MG63 (cell line): Measurements from ENCODE around the gene SEC16B. TPM values are rescaled to one million over a fixed set of nuclear protein-coding genes. Genes with fewer than 3 reads are reported as not detected.

Experiments used
- DNase-seq: peaks from one replicate; pipeline ENCODE4 v3.0.0-alpha.2; 2020
- H3K27me3 ChIP-seq: fragments of 250-450 bp; sonication (Bioruptor Pico); 2 replicates; pipeline ENCODE4 v1.5.1; 2020; ENCODE audit warnings: mild to moderate bottlenecking, moderate library complexity
- H3K36me3 ChIP-seq: fragments of 250-450 bp; sonication (Bioruptor Pico); 2 replicates; pipeline ENCODE4 v1.5.1; 2020; ENCODE audit warnings: mild to moderate bottlenecking, moderate library complexity
- H3K4me3 ChIP-seq: fragments of 250-450 bp; sonication (Bioruptor Pico); 2 replicates; pipeline ENCODE4 v1.5.1; 2020; ENCODE audit warnings: mild to moderate bottlenecking, moderate library complexity
- H3K9me3 ChIP-seq: fragments of 250-450 bp; sonication (Bioruptor Pico); 2 replicates; pipeline ENCODE4 v1.5.1; 2020; ENCODE audit warnings: mild to moderate bottlenecking, moderate library complexity
- total RNA-seq: library from RNA; depleted of rRNA; stranded (reverse); fragments of >200 nt; shearing (Covaris generic); gene quantifications from 2 replicates; pipeline ENCODE4 v1.2.3, GENCODE V29; 2014; ENCODE audit warnings: low replicate concordance

The SEC16B gene
- total RNA-seq, 1 experiment from 2014 or later = 3.5 TPM

- H3K9me3 ChIP-seq = no peaks in the 10 kb centered on the region
- no peaks in the 10 kb centered on the region for H3K27me3 ChIP-seq
- no peak for DNase-seq
- H3K36me3 ChIP-seq = no peaks in the 10 kb centered on the region
- no peak overlapping the region for H3K4me3 ChIP-seq
Observed at GRCh38 chr1:177933881-177934280, 36.0 kb downstream of the SEC16B start.

DNA sequence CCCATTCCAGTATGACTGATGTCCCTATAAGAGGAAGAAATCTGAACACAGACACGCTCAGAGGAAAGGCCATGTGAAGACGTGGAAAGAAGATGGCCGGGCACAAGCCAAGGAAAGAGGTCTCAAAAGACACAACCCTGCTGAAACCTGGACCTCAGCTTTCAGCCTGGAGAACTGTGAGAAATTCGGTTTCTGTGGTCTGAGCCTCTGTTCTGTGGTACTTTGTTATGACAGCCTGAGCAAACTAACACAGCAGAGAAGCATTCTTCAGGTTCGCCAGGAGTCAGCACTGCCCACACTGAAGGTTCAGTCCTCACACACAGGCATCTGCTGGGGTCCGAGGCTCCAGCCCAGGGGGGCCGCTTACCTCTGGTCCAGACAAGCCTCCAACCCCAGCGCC, 37.7 kb downstream of the SEC16B start:
- H3K9me3 ChIP-seq = no peaks in the 10 kb centered on the region
- no peaks in the 10 kb centered on the region for H3K36me3 ChIP-seq
- no peak for DNase-seq
- H3K4me3 ChIP-seq = no peak overlapping the region
- H3K27me3 ChIP-seq = no peaks in the 10 kb centered on the region

- no peak overlapping the region for H3K4me3 ChIP-seq
- DNase-seq = no peak
- H3K36me3 ChIP-seq = no peaks in the 10 kb centered on the region
- no peaks in the 10 kb centered on the region for H3K27me3 ChIP-seq
- H3K9me3 ChIP-seq = no peaks in the 10 kb centered on the region
Observed at GRCh38 chr1:177928952-177929351, 40.9 kb downstream of the SEC16B start.

- Histone ChIP-seq H3K36me3 (no peaks in the 10 kb centered on the region), H3K4me3 (no peak overlapping the region), H3K27me3 (no peaks in the 10 kb centered on the region), H3K9me3 (no peaks in the 10 kb centered on the region)
- DNase-seq = peak; percentile 21
Observed at GRCh38 chr1:177928194-177928593, 41.7 kb downstream of the SEC16B start.

DNA sequence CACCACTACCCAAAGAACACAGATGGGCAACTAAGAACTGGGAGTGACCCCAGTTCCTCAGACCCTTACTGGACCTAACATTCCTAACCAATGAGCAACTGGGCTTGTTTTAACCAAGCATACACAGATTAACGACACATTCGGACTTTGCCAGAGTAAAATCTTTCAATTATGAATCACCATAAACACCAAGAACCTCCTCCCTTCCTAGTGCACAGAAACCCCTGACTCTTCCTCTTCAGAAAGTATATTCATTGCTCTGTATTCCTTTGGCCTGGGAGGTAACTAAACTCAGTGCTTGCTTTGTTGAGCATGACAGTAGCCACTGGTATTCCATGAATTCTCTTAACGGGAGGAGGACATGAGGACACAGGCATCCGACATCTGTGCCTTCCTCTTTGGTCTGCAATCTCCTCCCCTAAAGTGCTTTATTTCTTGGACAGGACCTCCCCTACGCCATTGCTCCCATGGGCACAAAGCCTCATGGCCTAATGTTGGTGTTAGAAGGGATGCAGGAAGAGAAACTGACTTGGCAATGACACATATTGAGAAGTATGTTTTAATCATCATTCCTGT, 42.7 kb downstream of the SEC16B start:
- no peaks in the 10 kb centered on the region for H3K27me3 ChIP-seq
- H3K9me3 ChIP-seq = no peaks in the 10 kb centered on the region
- no peak overlapping the region for H3K4me3 ChIP-seq
- H3K36me3 ChIP-seq = no peaks in the 10 kb centered on the region
- DNase-seq = peak; percentile 63

GRCh38 chr1:177926201-177926600, 43.7 kb downstream of the SEC16B start:
- Histone ChIP-seq H3K27me3 (no peaks in the 10 kb centered on the region), H3K9me3 (no peaks in the 10 kb centered on the region), H3K4me3 (no peak overlapping the region), H3K36me3 (no peaks in the 10 kb centered on the region)
- no peak for DNase-seq

- Histone ChIP-seq H3K9me3 (no peaks in the 10 kb centered on the region), H3K27me3 (no peaks in the 10 kb centered on the region), H3K4me3 (no peak overlapping the region), H3K36me3 (no peaks in the 10 kb centered on the region)
- DNase-seq = no peak
Observed at GRCh38 chr1:177925006-177925405, 44.9 kb downstream of the SEC16B start.

DNA sequence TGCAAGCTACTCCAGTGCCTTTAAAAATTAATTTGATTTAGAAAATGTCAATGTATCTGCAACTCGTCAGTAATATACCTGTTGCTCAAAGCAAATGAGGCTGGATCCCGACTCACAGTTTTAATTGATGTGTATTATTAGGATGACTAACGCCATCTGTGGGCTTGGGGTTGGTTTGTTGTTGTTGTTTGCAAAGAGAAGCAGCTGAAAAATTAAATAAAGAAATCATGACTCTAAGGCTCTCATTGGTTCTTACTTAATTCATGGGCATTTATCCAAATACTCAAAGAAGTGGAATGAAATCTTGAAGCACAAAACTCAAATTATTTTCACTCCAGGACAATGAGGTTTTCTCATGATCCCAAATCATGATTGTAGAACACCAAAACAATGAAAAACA, 46.4 kb downstream of the SEC16B start:
- Histone ChIP-seq H3K36me3 (no peaks in the 10 kb centered on the region), H3K4me3 (no peak overlapping the region), H3K9me3 (no peaks in the 10 kb centered on the region), H3K27me3 (no peaks in the 10 kb centered on the region)
- no peak for DNase-seq

- no peaks in the 10 kb centered on the region for H3K9me3 ChIP-seq
Observed at GRCh38 chr1:177922209-177922608, 47.6 kb downstream of the SEC16B start.

GRCh38 chr1:177921590-177921989, 48.3 kb downstream of the SEC16B start:
- Histone ChIP-seq H3K36me3 (no peaks in the 10 kb centered on the region), H3K4me3 (no peak overlapping the region), H3K9me3 (no peaks in the 10 kb centered on the region), H3K27me3 (no peaks in the 10 kb centered on the region)
- no peak for DNase-seq

More at GRCh38 chr1:177922209-177922608, 47.6 kb downstream of the SEC16B start:
- no peak for DNase-seq
- H3K4me3 ChIP-seq = no peak overlapping the region
- no peaks in the 10 kb centered on the region for H3K36me3 ChIP-seq
- H3K27me3 ChIP-seq = no peaks in the 10 kb centered on the region

DNA sequence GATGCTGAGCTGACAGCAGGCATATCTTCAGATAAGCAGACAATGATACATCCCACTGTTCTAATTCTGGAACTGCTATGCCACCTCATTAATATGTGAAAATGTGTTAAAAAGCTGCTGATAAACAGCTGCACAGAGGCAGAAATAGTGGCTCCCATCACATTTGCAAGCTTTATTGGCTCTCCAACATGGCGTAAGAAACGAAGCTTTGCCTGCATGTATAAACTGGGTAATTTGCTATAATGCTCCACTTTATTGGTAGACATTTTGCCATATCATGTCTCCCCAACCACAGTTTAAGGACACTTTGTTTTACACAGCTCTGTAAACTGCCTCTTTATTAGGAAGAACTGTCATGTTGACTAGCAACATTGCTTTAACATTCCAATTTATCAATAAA, 49.8 kb downstream of the SEC16B start:
- no peaks in the 10 kb centered on the region for H3K27me3 ChIP-seq
- DNase-seq = no peak
- no peaks in the 10 kb centered on the region for H3K9me3 ChIP-seq
- H3K4me3 ChIP-seq = no peak overlapping the region
- H3K36me3 ChIP-seq = no peaks in the 10 kb centered on the region

- Histone ChIP-seq H3K4me3 (no peak overlapping the region), H3K27me3 (no peaks in the 10 kb centered on the region), H3K9me3 (no peaks in the 10 kb centered on the region), H3K36me3 (no peaks in the 10 kb centered on the region)
- no peak for DNase-seq
Observed at GRCh38 chr1:177915641-177916040, 54.2 kb downstream of the SEC16B start.

- Histone ChIP-seq H3K4me3 (no peak overlapping the region), H3K9me3 (peaks cover 5% of the 10 kb centered on the region), H3K27me3 (no peaks in the 10 kb centered on the region), H3K36me3 (no peaks in the 10 kb centered on the region)
- no peak for DNase-seq
Observed at GRCh38 chr1:177914603-177915002, 55.3 kb downstream of the SEC16B start.

DNA sequence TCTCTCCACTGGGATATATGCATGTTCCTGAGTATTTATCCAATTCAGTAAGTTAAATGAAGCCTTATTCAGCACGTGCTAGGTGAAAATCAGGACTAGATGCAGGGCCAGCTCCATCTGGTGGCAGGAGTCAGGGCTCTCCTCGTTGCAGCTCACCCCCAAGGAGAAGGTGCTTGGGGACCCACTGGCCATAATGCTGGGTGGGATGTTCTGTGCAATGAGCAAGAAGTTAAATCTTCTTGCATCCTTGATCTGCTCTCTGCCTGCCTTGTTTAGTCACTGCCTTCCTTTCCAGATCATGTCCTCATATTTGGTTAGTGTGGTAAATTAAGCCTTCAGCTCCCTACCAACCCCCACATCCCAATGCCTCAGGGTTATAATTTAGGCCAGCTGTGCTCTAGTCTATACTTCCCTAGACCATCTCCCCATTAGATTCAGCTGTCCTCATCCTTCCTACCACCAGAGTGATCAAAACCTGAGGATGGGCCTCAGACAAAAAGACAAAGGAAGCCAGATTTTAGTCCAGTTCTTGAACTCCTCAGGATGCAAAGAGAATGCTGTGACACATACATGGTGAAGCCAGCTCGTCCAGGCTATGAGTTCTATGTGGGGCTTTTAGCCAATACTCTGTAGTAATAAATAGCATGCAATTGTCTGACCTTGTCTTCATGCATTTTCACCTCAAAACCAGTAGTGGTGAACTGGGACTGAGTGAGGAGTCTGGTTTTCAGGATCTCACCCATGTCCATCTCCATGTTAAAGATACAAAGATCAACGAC, 55.9 kb downstream of the SEC16B start:
- peak; percentile 25 for DNase-seq
- H3K9me3 ChIP-seq = peaks cover 5% of the 10 kb centered on the region
- no peak overlapping the region for H3K4me3 ChIP-seq
- no peaks in the 10 kb centered on the region for H3K36me3 ChIP-seq
- no peaks in the 10 kb centered on the region for H3K27me3 ChIP-seq

- no peak for DNase-seq
- Histone ChIP-seq H3K4me3 (no peak overlapping the region), H3K9me3 (peaks cover 5% of the 10 kb centered on the region), H3K36me3 (no peaks in the 10 kb centered on the region), H3K27me3 (no peaks in the 10 kb centered on the region)
Observed at GRCh38 chr1:177912991-177913390, 56.9 kb downstream of the SEC16B start.

DNA sequence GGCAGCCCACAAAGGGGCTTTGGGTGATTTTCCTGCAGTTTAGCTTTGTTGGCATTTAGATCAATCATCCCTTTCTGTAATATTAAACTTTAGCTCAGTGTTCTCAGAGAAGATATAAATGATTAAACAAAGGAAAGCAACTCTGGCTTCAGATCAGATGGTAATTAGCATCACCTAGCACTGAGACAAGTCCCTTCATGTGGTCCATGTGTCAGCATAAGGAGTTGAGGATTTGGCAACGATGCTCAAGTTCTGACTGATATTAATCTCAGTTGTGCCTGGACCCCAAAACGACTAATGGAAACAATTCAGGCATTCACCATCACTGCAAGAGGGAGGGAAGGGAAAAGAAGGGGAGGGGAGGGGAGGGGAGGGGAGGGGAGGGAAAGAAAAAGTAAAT, 60.4 kb downstream of the SEC16B start:
- H3K36me3 ChIP-seq = no peaks in the 10 kb centered on the region
- H3K4me3 ChIP-seq = no peak overlapping the region

DNA sequence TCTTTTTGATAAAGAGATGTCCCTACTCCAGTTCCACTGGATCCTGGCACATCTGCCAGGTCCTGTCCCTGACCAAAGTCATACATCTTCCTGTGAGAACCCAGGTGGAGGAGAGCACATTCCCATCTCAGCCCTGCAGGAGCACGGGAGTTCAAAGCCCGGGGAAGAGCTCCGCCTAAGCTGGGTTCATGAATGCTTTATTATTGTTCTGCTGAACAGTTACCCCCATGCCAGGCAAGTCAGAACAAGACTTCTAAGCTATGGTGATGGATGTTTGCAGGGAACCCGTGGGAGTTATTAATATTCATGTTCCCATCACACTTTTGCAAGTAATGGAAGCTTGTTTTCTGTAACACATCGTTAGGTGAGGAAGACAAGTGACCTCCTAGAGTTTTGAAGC, 62.9 kb downstream of the SEC16B start:
- Histone ChIP-seq H3K36me3 (no peaks in the 10 kb centered on the region), H3K4me3 (no peak overlapping the region), H3K27me3 (no peaks in the 10 kb centered on the region), H3K9me3 (peaks cover 5% of the 10 kb centered on the region)
- DNase-seq = no peak

More for the DNA sequence above, 60.4 kb downstream of the SEC16B start:
- no peaks in the 10 kb centered on the region for H3K27me3 ChIP-seq
- H3K9me3 ChIP-seq = peaks cover 5% of the 10 kb centered on the region
- DNase-seq = no peak

DNA sequence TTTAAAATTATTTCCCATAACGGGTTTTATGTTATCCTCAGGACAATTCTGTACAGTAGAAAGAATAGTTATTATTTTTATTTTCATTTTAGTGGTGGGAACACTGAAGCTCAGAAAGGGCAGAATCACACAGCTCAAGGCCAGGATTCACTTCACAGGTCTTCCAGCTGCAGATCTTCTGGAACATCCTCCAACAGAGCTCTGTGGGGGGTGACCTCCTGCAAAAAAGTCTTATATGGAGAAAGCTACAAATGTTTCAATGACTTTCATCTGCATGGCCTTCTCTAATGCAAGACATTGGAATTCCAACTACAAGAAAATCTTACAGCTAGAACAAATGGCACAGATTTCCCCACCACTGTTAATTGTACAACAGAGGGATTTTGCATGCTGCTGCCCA, 64.2 kb downstream of the SEC16B start:
- H3K27me3 ChIP-seq = no peaks in the 10 kb centered on the region
- H3K36me3 ChIP-seq = no peaks in the 10 kb centered on the region
- H3K4me3 ChIP-seq = no peak overlapping the region
- peaks cover 5% of the 10 kb centered on the region for H3K9me3 ChIP-seq
- DNase-seq = no peak
